SJCRH30 (cell line): ENCODE data around the gene ARID1B. TPM values are rescaled to one million over a fixed set of nuclear protein-coding genes. Genes with fewer than 3 reads are reported as not detected.

Experiments
- DNase-seq, 2 experiments: peaks; one replicate each; pipeline ENCODE4 v3.0.0-alpha.2; 2015 to 2020
- H3K27ac ChIP-seq: fragments of 250-450 bp; sonication (Bioruptor Pico); 2 replicates; pipeline ENCODE4 v1.5.1; 2020; ENCODE audit warnings: mild to moderate bottlenecking, moderate library complexity
- H3K27me3 ChIP-seq: fragments of 250-450 bp; sonication (Bioruptor Pico); 2 replicates; pipeline ENCODE4 v1.5.1; 2020; ENCODE audit warnings: mild to moderate bottlenecking, moderate library complexity
- H3K36me3 ChIP-seq: fragments of 250-450 bp; sonication (Bioruptor Pico); 2 replicates; pipeline ENCODE4 v1.5.1; 2020; ENCODE audit warnings: mild to moderate bottlenecking, moderate library complexity
- H3K4me1 ChIP-seq: fragments of 250-450 bp; sonication (Bioruptor Pico); 2 replicates; pipeline ENCODE4 v1.5.1; 2020; ENCODE audit warnings: mild to moderate bottlenecking, moderate library complexity
- H3K4me3 ChIP-seq: fragments of 250-450 bp; sonication (Bioruptor Pico); 2 replicates; pipeline ENCODE4 v1.5.1; 2020; ENCODE audit warnings: mild to moderate bottlenecking, moderate library complexity
- H3K9me3 ChIP-seq: fragments of 250-450 bp; sonication (Bioruptor Pico); replicated peaks from 2 replicates; pipeline ENCODE4 v1.5.1; 2020; ENCODE audit warnings: mild to moderate bottlenecking, moderate library complexity
- total RNA-seq: library from RNA; depleted of rRNA; stranded (reverse); fragments of >200 nt; shearing (Covaris generic); gene quantifications from 2 replicates; pipeline ENCODE4 v1.2.3, GENCODE V29; 2014

Gene ARID1B
- total RNA-seq, 1 experiment from 2014 or later: 28.5 TPM

DNA sequence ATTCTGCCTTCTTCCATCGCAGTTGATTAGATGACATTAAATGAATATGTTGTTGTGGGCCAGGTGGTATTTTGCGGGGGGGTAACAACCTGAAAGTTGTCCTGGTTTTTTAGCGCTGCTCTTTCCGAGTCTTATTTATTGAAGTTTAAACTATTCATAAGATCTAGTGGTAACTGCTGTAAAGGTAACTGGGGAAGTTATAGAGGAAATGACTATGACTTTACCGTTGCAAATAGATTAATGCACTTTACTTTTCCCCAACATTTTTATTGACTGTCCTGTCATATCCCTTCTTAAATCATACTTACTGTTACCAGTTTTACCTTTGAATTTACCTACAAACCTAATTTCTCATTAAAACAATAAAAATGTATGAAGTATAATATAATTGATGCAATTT, 173.4 kb downstream of the ARID1B start:
- DNase-seq: no peak
- Histone ChIP-seq H3K27ac (no peak overlapping the region), H3K4me1 (peaks cover 21% of the 10 kb centered on the region), H3K36me3 (no peaks in the 10 kb centered on the region), H3K27me3 (no peaks in the 10 kb centered on the region), H3K4me3 (no peak overlapping the region), H3K9me3 (no peaks in the 10 kb centered on the region)

DNA sequence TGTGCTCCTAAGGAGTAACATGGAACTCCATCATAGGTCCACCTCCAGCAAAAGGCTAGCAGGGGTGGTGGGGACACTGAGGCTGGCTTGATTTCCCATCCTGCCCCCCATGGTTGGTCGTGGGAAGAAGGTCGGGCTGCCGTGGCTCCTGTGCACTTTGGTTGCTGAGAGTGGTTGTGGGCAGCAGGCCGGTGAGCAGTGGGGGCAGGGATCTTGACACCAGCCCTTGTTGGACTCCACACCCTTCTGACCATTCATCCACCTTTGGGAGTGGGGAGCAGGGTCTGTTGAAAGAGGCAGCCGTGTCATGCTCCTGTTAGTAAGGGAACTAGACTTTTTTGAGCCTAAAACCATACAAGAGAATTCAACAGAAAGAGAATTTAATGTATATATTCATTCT, 175.2 kb downstream of the ARID1B start:
- H3K9me3 ChIP-seq: no peaks in the 10 kb centered on the region
- no peaks in the 10 kb centered on the region for H3K27me3 ChIP-seq
- H3K27ac ChIP-seq: no peak overlapping the region
- peaks cover 21% of the 10 kb centered on the region for H3K4me1 ChIP-seq
- H3K36me3 ChIP-seq: no peaks in the 10 kb centered on the region
- no peak overlapping the region for H3K4me3 ChIP-seq
- no peak for DNase-seq

DNA sequence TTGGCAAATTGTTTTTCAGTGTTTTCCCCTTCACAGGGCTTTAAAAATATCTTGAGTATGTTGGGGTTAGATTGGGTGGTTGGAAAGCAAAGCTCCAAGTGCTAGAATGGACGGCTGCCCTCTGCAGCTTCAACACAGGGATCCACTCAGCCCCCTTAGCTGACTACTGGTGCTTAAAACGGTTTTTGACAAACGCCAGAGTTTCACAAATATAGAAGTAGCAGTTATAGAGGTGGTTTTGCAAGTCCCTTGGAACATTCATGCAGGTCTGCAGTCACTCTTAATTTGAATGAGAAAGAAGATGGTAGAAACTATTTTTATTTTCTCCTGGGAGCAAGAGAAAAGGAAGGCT, 175.9 kb downstream of the ARID1B start:
- Histone ChIP-seq H3K4me1 (peaks cover 21% of the 10 kb centered on the region), H3K9me3 (no peaks in the 10 kb centered on the region), H3K4me3 (peak overlapping the region; percentile 21), H3K27me3 (no peaks in the 10 kb centered on the region), H3K27ac (no peak overlapping the region), H3K36me3 (no peaks in the 10 kb centered on the region)
- DNase-seq: peak in 1 of 2 experiments; percentile 22

DNA sequence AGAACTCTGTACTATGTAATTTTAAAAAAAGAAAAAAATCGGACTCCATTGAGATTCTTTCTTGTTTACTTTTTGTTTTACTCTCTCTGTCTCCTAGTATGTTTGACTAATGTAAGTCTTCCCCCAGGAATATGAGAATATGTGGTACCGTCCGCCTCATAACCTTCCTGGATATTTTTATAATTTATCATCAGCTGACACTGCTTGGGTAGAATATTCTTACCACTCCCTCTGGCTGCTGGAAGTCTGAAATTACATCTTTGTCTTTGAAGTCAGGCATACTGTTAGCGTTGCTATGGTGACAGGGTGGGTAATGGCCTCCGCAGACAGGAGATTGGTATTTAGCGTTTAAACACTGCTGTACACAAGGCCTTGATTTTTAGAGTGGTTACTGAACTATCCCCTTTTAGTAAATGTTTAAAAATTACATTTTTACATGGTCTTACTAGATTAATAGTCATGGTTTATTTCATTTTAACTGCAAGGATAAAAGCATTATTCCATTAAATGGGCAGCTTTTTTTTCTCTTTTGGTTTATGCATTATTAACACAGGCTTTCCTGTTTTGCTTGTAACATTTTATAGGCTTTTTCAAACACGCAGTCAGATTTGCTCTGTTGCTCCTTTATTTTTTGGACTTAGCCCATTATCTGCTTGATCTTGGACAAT, 176.4 kb downstream of the ARID1B start:
- Histone ChIP-seq H3K27me3 (no peaks in the 10 kb centered on the region), H3K36me3 (no peaks in the 10 kb centered on the region), H3K4me1 (peaks cover 21% of the 10 kb centered on the region), H3K4me3 (peak overlapping the region; percentile 21), H3K9me3 (no peaks in the 10 kb centered on the region), H3K27ac (no peak overlapping the region)
- peak; percentile 81 to 88 for DNase-seq

DNA sequence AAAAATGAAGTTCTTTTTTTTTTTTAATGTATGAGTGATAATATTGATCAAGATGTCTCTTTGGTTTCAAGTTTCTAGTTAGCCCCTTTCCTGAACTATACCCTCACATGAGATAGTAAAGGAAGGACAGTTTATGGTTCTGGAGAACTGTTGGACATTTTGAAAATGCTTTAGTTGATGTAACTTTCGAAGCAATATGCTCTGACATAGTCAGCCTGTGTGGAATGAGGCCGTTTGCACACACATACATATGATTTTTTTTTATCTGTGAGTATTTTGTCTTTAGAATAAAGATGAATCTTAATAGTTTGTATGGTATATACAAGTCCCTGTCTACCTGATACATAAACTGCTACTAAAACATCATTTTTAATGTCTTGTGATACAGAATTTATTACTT, 177.0 kb downstream of the ARID1B start:
- Histone ChIP-seq H3K4me1 (peaks cover 17% of the 10 kb centered on the region), H3K27ac (no peak overlapping the region), H3K4me3 (no peak overlapping the region), H3K36me3 (no peaks in the 10 kb centered on the region), H3K27me3 (no peaks in the 10 kb centered on the region), H3K9me3 (no peaks in the 10 kb centered on the region)
- DNase-seq: no peak

DNA sequence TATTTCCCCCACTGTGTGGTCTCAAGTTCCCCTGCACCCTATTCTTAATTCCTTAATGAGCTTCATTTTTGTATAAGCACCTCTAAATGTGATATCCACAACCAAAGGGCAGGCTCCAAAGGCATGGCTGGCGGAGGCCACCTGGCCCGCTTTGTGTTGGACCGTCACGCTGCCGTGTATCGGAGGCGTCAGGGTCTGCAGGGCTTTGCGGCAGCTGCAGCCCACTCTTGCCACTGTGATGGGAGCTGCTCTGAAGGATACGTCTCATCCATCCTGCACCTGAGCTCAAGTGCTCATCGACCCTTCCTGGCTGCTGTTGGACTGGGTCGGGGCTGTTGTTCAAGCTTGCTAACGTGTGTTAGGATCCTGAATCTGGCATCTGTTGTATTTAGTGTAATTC, 177.6 kb downstream of the ARID1B start:
- Histone ChIP-seq H3K9me3 (no peaks in the 10 kb centered on the region), H3K27ac (no peak overlapping the region), H3K36me3 (no peaks in the 10 kb centered on the region), H3K27me3 (no peaks in the 10 kb centered on the region), H3K4me3 (no peak overlapping the region), H3K4me1 (peaks cover 15% of the 10 kb centered on the region)
- DNase-seq: no peak

DNA sequence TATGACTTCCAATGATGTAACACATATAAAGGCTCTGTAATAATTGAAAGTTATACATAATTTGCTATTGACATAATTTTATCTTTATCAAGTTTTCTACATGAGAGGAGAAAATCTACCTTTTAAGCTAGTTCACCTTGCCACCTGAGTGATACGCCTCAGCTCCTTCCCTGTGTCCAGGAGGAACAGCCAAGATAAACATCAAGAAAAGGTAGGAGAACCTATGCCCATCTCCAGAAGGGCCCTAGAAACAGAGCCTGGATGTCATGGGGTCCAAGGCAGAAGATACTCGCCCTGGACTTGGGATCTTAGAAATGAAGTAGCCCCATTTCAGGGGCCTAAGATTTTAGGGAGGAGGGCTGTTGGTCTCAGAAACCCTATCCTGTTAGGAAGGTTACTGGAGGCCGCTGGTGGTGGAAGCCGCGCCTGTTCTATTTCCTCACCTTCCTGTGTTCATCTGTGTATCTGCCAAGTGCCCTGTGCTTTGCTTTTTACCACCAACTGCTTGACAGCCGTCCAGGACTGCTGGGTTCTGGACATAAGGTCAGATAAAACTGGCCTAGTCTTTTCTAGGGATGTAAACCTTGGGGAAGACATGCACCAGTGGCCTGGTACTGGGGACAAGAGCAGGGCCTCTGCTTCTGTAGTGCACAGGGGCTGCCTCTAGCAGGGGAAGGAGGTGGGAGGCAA, 178.5 kb downstream of the ARID1B start:
- H3K27ac ChIP-seq: no peak overlapping the region
- H3K9me3 ChIP-seq: no peaks in the 10 kb centered on the region
- DNase-seq: no peak
- no peak overlapping the region for H3K4me3 ChIP-seq
- H3K36me3 ChIP-seq: no peaks in the 10 kb centered on the region
- H3K27me3 ChIP-seq: no peaks in the 10 kb centered on the region
- H3K4me1 ChIP-seq: peaks cover 15% of the 10 kb centered on the region

DNA sequence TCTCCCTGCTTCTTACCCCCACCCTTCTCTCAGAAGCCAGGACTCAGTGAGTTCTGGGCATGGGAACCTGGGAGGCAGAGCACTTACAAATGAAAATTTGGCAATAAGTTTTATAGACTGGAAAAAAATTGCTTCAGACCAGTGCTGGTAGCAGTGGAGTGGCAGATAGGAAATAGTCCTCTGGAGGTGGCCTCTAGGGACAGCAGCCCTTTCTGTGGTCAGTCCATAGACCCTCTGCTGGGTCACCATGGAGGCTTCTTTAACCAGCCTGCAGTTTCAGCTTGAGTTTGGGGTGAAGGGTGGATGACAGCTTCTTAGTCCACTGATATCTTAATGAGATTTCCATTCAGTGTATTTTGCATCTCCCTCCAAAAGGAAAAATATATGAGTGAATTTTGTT, 179.1 kb downstream of the ARID1B start:
- Histone ChIP-seq H3K36me3 (no peaks in the 10 kb centered on the region), H3K27ac (no peak overlapping the region), H3K27me3 (no peaks in the 10 kb centered on the region), H3K4me1 (peaks cover 15% of the 10 kb centered on the region), H3K9me3 (no peaks in the 10 kb centered on the region), H3K4me3 (no peak overlapping the region)
- no peak for DNase-seq

DNA sequence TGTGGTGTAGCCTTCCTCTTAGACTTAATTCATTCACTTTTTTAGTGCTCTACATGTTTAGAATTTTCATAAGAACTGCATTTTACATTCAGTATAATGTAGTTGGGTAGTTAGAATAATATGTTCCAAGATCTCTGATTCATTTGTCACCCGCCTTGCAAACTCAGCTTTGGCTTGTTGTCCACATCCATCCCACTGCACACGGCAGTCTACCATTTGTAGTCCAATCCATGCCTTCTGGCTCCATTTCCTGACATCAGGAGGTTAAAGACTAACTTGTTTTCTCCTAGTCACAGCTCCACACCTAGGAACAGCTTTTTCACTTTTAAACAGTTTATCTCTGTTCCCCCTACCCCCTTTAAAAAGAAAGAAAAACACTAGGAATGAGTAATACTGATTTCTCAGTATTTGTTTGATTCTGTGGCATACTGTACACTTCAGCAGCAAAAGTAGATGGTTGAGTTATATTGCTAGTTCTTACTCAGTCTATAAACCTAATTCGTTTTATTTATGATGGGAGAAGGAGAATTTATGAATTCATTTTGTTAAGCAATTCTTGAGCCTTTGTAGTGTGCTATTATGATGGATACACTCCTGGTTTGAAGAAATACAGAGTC, 180.9 kb downstream of the ARID1B start:
- no peaks in the 10 kb centered on the region for H3K9me3 ChIP-seq
- no peak overlapping the region for H3K4me3 ChIP-seq
- H3K27me3 ChIP-seq: no peaks in the 10 kb centered on the region
- DNase-seq: no peak
- H3K4me1 ChIP-seq: peaks cover 12% of the 10 kb centered on the region
- H3K36me3 ChIP-seq: no peaks in the 10 kb centered on the region
- H3K27ac ChIP-seq: no peak overlapping the region

DNA sequence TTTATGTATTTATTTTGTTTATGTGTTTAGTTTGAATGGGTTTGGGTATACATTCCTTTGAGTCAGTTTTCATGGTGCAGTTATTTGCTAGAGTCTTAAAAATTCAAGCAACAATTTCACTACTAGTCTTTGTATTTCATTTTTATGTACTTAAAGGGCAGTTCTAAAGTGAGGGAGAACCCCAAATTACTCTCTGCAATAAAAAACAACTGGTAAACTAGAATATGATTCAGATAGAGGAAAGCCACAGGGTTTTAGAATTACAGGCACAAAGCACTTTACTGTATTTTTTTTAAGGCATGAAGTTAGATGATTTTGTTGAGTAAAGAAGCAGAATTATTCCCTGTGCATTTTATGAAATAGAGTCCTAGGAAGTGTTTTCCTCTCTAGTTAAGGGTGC, 183.3 kb downstream of the ARID1B start:
- H3K9me3 ChIP-seq: no peaks in the 10 kb centered on the region

DNA sequence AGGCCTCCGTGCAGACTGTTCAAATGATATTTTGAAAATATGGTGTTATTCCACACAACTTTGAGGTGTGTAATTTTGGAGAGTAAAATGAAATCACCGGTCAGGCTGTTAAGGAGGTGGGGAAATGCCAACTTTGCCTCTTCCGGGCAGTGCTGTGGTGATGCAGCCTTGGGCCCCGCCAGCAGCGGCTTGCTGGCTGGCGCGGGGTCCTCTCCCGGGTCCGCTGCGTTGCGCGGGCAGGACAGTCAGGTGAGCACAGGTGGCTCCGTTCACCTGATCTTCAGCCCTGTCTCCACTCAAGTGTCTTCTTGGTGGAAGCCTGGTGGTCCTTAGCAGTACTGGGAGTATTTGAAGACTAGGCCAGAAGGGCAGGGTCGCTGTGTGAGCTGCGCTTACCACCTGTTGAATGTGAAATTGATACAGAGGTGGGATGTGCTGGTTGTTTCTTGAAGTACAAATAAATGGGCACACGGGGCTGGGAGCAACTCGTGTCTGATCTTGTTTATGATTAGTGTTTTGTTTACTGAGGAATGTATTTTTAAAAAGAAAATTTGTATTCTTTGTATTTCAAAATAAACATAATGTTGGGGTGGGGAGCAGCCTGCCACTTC, 184.2 kb downstream of the ARID1B start:
- H3K36me3 ChIP-seq: no peaks in the 10 kb centered on the region
- no peaks in the 10 kb centered on the region for H3K27me3 ChIP-seq
- no peak overlapping the region for H3K27ac ChIP-seq
- H3K9me3 ChIP-seq: no peaks in the 10 kb centered on the region
- H3K4me3 ChIP-seq: no peak overlapping the region
- no peak for DNase-seq
- H3K4me1 ChIP-seq: peaks cover 15% of the 10 kb centered on the region

More for the DNA sequence above, 183.3 kb downstream of the ARID1B start:
- Histone ChIP-seq H3K4me3 (no peak overlapping the region), H3K27me3 (no peaks in the 10 kb centered on the region), H3K36me3 (no peaks in the 10 kb centered on the region), H3K27ac (no peak overlapping the region), H3K4me1 (peaks cover 15% of the 10 kb centered on the region)
- no peak for DNase-seq

DNA sequence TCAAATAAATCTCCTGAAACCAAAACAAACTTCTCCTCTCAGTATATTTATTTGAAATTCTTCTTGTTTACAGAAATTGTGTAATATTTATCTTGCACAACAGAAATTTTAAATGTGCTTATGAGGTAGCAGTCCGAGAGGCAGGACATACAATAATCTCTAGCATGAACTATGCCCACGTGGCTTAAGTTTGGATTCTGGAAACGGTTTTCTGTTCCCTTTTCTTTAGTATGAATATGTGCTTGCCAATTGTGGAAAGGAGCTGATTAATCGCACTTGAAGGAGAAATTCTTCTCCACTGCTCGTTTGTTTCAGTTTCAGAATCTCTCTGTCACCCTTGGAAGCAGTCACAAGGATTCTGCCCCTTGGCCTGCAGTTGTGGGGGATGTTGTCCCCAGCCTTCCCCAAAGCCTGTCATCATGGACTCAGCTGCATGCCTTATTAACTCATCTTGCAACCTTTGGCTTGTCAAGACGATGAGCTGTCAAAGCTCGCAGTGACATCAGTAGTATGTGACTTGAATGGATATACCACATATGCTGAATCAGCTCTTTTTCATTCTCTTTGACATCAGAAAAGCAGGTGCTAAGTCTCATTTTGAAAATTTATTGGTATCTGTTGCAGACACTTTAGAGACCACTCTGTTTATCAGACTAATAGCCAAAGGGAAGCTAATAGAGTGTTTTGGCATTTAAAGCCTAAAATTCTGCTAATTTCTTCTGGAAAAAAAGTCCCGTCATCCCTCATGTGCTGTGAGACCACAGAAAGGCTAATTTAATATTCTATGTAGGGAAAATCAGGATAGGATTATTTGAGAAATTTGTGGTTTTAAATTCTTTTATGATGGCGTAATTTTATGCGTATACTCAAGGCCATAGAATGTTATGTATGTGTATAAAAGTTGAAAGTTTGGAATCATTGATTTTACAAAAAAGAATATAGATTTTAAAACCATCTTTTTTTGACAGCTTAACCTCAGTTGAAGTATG, 186.8 kb downstream of the ARID1B start:
- peaks cover 15% of the 10 kb centered on the region for H3K4me1 ChIP-seq
- H3K27ac ChIP-seq: no peak overlapping the region
- no peak overlapping the region for H3K4me3 ChIP-seq
- no peaks in the 10 kb centered on the region for H3K27me3 ChIP-seq
- H3K9me3 ChIP-seq: no peaks in the 10 kb centered on the region
- H3K36me3 ChIP-seq: no peaks in the 10 kb centered on the region
- peak in 1 of 2 experiments; percentile 9 for DNase-seq

DNA sequence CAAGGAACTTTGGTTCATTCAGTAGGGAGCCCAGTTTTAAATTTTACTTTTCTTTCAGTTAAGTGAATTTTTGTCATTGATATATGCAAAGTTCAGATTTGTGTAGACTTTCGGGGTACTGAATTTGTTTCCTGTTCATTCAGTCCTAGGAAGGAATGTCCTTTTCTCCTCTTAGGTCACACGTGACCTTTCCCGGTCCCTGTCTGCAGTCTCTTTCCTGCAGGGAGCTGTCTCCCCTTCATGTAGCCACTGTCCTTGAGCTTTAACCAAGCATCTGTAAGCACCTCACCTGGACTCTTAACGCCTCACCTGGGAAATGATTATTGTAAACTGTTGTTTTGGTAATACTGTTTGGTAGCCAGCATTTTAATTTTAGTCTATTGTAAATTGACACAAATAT, 190.7 kb downstream of the ARID1B start:
- Histone ChIP-seq H3K27me3 (no peaks in the 10 kb centered on the region), H3K4me1 (peaks cover 26% of the 10 kb centered on the region), H3K9me3 (no peaks in the 10 kb centered on the region), H3K27ac (no peak overlapping the region), H3K36me3 (no peaks in the 10 kb centered on the region), H3K4me3 (no peak overlapping the region)
- no peak for DNase-seq

DNA sequence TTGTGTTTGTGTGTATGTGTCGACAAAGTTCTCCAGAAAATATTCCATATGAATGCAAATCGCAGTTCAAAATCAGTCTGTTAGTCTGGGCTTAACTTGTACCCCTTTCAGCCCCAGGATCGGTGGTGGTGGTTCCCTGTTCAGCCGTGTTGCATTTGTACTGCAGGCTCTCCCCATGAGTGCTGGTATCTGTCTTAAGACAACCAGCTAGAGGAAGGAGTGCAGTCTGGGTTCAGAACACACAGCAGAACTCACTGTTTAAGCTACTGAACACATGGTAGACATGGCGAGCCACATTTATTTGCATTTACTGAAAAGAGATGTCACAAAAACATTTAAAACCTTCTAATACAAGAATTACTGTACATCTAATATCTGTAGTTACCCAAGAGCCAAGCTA, 192.1 kb downstream of the ARID1B start:
- no peak overlapping the region for H3K27ac ChIP-seq
- H3K4me1 ChIP-seq: peaks cover 21% of the 10 kb centered on the region
- DNase-seq: no peak
- no peak overlapping the region for H3K4me3 ChIP-seq
- H3K9me3 ChIP-seq: no peaks in the 10 kb centered on the region
- H3K36me3 ChIP-seq: no peaks in the 10 kb centered on the region
- H3K27me3 ChIP-seq: no peaks in the 10 kb centered on the region
